Measurements from ENCODE around the gene TNFSF9.
"Not testable (repeated sequence)": the region's sequence is repeated elsewhere in the genome, so short reads cannot be mapped to it uniquely, and the experiment has no call there.

TNFSF9 gene

GRCh38 chr19:6573350-6573749 is 42.5 kb downstream of the TNFSF9 start:
- no peak for DNase-seq

DNA sequence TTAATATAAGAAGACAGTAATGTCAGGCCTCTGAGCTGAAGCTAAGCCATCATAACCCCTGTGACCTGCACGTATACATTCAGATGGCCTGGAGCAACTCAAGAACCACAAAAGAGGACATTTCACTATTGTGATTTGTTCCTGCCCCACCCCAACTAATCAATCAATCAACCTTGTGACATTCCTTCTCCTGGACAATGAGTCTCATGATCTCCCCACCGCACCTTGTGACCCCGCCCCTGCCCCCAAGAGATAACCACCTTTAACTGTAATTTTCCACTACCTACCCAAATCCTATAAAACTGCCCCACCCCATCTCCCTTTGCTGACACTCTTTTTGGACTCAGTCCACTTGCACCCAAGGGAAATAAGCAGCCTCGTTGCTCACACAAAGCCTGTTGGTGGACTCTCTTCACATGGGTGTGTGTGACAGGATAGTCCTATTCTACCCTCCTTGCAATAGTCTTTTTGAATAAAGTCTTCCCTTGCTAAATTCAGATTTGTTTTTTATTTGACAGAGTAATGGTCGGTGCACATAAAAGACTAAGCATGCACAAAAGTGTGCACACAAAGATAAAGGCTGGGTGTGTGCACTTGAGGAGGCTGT is 46.1 kb downstream of the TNFSF9 start:
- no peak for DNase-seq

- no peak for DNase-seq
Measured at GRCh38 chr19:6577476-6578125, 46.8 kb downstream of the TNFSF9 start.

DNA sequence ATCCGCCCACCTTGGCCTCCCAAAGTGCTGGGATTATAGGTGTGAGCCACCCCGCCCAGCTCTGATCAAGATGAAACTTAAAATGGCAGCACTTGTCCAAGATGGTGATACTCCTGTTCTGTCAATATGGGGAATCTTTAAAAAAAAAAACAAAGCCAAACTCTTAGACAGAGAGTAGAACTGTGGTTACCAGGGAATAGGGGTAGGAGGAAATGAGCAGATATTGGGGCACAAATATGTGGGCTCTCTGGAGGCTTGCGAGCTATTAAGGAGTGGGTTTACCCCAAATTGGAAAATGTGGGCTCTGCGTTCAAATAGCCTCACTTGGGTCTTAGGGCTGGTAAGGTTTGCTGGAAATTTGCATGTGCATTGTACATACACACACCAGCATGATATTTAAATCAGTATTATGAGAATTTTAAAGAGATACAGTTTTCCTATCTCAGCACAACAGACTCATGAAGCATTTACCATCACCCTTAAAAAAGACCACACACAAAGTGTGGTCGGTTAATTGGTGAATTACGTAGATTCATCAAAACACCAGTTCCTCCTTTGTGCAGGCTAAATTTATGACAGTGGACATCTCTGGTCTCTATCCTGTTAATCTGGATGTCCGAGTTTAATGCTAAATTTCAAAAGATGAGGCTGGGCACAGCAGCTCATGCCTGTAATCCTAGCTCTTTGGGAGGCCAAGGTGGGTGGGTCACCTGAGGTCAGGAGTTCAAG is 48.8 kb downstream of the TNFSF9 start:
- DNase-seq, result no peak

- no peak for DNase-seq
Measured at GRCh38 chr19:6580313-6580712, 49.5 kb downstream of the TNFSF9 start.

DNA sequence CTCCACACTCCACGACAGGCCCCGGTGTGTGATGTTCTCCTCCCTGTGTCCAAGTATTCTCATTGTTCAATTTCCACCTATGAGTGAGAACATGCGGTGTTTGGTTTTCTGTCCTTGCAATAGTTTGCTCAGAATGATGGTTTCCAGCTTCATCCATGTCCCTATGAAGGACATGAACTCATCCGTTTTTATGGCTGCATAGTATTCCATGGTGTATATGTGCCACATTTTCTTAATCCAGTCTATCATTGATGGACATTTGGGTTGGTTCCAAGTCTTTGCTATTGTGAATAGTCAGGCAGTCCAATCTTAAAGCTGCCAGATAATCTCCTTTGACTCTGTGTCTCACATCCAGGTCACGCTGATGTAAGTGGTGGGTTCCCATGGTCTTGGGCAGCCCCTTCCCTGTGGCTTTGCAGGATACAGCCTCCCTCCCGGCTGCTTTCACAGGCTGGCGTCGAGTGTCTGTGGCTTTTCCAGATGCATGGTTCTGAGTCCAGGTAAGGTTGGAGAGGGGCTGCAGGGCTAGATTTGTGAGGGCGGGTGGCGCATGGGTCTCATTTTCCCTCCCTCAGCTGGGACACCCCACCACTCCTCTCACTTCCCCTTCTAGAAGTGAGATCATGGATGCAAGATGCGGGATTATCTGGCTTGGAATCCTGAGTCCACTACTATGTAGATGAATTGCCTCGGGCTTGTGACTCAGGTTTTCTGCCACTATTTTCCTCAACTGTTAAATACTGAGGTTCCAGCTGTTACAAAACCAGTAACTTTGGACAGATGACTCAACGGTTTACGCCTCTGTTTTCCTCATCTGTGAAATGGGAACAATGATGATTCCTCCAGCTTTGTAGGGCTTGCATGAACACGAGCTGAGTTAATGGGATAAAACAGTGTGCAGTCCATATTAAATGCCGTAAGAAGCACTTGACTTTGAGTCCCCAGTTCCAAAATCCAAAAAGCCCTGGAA is 52.0 kb downstream of the TNFSF9 start:
- not testable (repeated sequence) for DNase-seq

Measured in NK-92 treated with Interleukin-12 subunit alpha and Interleukin-12 subunit beta, amount 100 ng/mL, for 24 hours (cell line).